ENCODE results near the gene CA10. TPM values are rescaled to one million over a fixed set of nuclear protein-coding genes. Genes with fewer than 3 reads are reported as not detected.

The CA10 gene
- polyA plus RNA-seq, 2 donors: 0.06 TPM; not detected in 1

DNA sequence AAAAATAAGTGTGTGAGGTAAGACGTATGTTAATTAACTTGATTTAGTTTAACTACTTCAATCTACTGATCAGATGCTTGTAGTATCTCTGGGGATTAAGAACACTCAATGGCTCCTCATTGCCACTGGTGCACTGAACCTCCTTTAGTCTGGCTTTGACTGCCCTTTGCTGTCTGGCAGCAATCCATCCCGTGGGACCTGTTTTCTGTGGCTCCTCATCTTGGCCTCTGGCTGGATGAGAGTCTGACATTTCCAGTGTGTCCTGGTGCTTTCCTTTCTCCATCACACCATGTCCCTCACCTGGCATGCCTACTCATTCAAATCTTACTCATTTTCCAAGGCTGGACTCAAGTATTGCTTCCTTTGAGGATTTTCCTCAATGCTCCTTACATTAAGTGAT is 212.2 kb downstream of the CA10 start:
- no peaks in the 10 kb centered on the region for H3K4me1 ChIP-seq (ENCODE audit: control insufficient read depth in 2 of 2, insufficient read depth in 2 of 2, low read length in 1 of 2)
- no peaks in the 10 kb centered on the region for H3K27me3 ChIP-seq (ENCODE audit: control insufficient read depth in 1 of 2, insufficient read depth in 2 of 2, low read length in 2 of 2)
- H3K9me3 ChIP-seq (ENCODE audit: control insufficient read depth in 2 of 2, insufficient read depth in 1 of 2, low read depth in 1 of 2, low read length in 1 of 2): no peaks in the 10 kb centered on the region
- 73 to 77% methylated on average over 2 of the region's 2 CpGs for WGBS, 2 donors
- H3K27ac ChIP-seq (ENCODE audit: low read depth in 2 of 2, low read length in 1 of 2): no peak overlapping the region
- H3K4me3 ChIP-seq (ENCODE audit: low read depth in 1 of 2, low read length in 2 of 2): no peak overlapping the region
- no peaks in the 10 kb centered on the region for H3K36me3 ChIP-seq (ENCODE audit: control insufficient read depth in 2 of 2, insufficient read depth in 2 of 2, low read length in 1 of 2)

- WGBS, 2 donors: 35 to 38% methylated on average over 3 of the region's 3 CpGs
- Histone ChIP-seq H3K36me3 (ENCODE audit: control insufficient read depth in 2 of 2, insufficient read depth in 2 of 2, low read length in 1 of 2) (no peaks in the 10 kb centered on the region), H3K4me1 (ENCODE audit: control insufficient read depth in 2 of 2, insufficient read depth in 2 of 2, low read length in 1 of 2) (no peaks in the 10 kb centered on the region), H3K4me3 (ENCODE audit: low read depth in 1 of 2, low read length in 2 of 2) (no peak overlapping the region), H3K9me3 (ENCODE audit: control insufficient read depth in 2 of 2, insufficient read depth in 1 of 2, low read depth in 1 of 2, low read length in 1 of 2) (no peaks in the 10 kb centered on the region), H3K27me3 (ENCODE audit: control insufficient read depth in 1 of 2, insufficient read depth in 2 of 2, low read length in 2 of 2) (no peaks in the 10 kb centered on the region), H3K27ac (ENCODE audit: low read depth in 2 of 2, low read length in 1 of 2) (no peak overlapping the region)
These were observed 217.2 kb downstream of the CA10 start for GRCh38 chr17:51941272-51941671.

DNA sequence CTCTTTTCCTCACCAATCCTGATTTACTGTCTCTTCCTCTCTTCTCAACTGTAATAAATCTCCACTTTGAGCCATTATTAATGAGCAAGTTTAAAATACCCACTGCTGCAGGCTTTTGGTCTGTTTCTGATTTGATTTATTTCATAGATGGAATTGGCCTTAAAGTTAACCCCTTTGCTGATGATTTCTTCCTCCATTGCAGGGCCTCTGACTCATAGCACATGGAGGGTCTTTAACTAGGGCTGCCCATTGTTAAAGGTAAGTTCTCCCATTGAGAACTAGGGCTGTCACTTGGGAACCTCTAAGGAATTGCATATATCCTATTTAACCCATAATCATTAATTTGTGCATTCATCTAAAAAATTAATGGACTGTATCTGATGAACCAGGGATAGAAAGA is 221.2 kb downstream of the CA10 start:
- Histone ChIP-seq H3K4me1 (ENCODE audit: control insufficient read depth in 2 of 2, insufficient read depth in 2 of 2, low read length in 1 of 2) (no peaks in the 10 kb centered on the region), H3K4me3 (ENCODE audit: low read depth in 1 of 2, low read length in 2 of 2) (no peak overlapping the region), H3K27me3 (ENCODE audit: control insufficient read depth in 1 of 2, insufficient read depth in 2 of 2, low read length in 2 of 2) (no peaks in the 10 kb centered on the region), H3K9me3 (ENCODE audit: control insufficient read depth in 2 of 2, insufficient read depth in 1 of 2, low read depth in 1 of 2, low read length in 1 of 2) (no peaks in the 10 kb centered on the region), H3K36me3 (ENCODE audit: control insufficient read depth in 2 of 2, insufficient read depth in 2 of 2, low read length in 1 of 2) (no peaks in the 10 kb centered on the region), H3K27ac (ENCODE audit: low read depth in 2 of 2, low read length in 1 of 2) (no peak overlapping the region)

DNA sequence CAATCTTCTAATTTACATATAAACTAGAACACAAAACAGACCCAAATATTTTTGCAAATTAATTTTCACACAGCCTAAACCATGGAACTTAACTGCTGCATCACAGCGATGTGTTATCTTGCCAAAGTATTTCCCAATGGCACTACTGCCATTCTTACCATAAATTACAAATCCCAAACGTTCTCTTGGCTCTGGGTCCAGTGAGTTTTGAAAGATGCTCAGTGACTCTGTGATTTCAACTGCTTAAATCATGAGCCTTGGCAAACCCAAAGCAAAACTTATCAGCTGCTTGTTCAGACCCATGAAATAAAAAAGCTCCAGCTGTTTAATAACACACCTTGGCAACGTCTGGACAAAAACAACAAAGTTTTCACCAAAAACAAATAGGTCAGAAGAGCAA is 223.0 kb downstream of the CA10 start:
- H3K9me3 ChIP-seq (ENCODE audit: control insufficient read depth in 2 of 2, insufficient read depth in 1 of 2, low read depth in 1 of 2, low read length in 1 of 2): no peaks in the 10 kb centered on the region
- no peaks in the 10 kb centered on the region for H3K36me3 ChIP-seq (ENCODE audit: control insufficient read depth in 2 of 2, insufficient read depth in 2 of 2, low read length in 1 of 2)
- H3K4me3 ChIP-seq (ENCODE audit: low read depth in 1 of 2, low read length in 2 of 2): no peak overlapping the region
- H3K27ac ChIP-seq (ENCODE audit: low read depth in 2 of 2, low read length in 1 of 2): no peak overlapping the region
- H3K4me1 ChIP-seq (ENCODE audit: control insufficient read depth in 2 of 2, insufficient read depth in 2 of 2, low read length in 1 of 2): no peaks in the 10 kb centered on the region
- no peaks in the 10 kb centered on the region for H3K27me3 ChIP-seq (ENCODE audit: control insufficient read depth in 1 of 2, insufficient read depth in 2 of 2, low read length in 2 of 2)
- 42 to 43% methylated on average over 3 of the region's 3 CpGs for WGBS, 2 donors

DNA sequence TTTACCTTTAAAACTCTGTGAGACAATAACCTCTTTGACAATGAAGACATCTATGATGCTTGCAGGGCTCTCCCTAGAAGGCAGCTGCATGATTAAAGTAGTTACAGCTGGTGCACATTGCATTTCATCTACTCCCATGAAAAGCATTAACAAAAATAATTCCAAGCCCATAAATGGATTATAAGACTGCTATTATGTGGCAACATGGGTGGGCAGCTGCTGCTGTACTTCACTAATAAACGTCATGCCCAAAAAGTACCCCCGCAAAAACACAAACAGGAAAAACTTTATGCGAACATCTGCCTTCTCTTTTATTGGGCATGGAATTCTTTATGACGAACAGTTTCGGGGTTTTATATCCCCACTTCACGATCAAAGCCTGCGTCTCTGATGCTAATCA is 224.9 kb downstream of the CA10 start:
- H3K36me3 ChIP-seq (ENCODE audit: control insufficient read depth in 2 of 2, insufficient read depth in 2 of 2, low read length in 1 of 2): no peaks in the 10 kb centered on the region
- H3K9me3 ChIP-seq (ENCODE audit: control insufficient read depth in 2 of 2, insufficient read depth in 1 of 2, low read depth in 1 of 2, low read length in 1 of 2): no peaks in the 10 kb centered on the region
- no peak overlapping the region for H3K27ac ChIP-seq (ENCODE audit: low read depth in 2 of 2, low read length in 1 of 2)
- 87 to 88% methylated on average over 7 of the region's 7 CpGs for WGBS, 2 donors
- no peak overlapping the region for H3K4me3 ChIP-seq (ENCODE audit: low read depth in 1 of 2, low read length in 2 of 2)
- H3K4me1 ChIP-seq (ENCODE audit: control insufficient read depth in 2 of 2, insufficient read depth in 2 of 2, low read length in 1 of 2): no peaks in the 10 kb centered on the region
- H3K27me3 ChIP-seq (ENCODE audit: control insufficient read depth in 1 of 2, insufficient read depth in 2 of 2, low read length in 2 of 2): no peaks in the 10 kb centered on the region

- no peak overlapping the region for H3K4me3 ChIP-seq (ENCODE audit: low read depth in 1 of 2, low read length in 2 of 2)
- no peaks in the 10 kb centered on the region for H3K27me3 ChIP-seq (ENCODE audit: control insufficient read depth in 1 of 2, insufficient read depth in 2 of 2, low read length in 2 of 2)
- no peaks in the 10 kb centered on the region for H3K9me3 ChIP-seq (ENCODE audit: control insufficient read depth in 2 of 2, insufficient read depth in 1 of 2, low read depth in 1 of 2, low read length in 1 of 2)
- 56 to 68% methylated on average over 4 of the region's 4 CpGs for WGBS, 2 donors
- H3K36me3 ChIP-seq (ENCODE audit: control insufficient read depth in 2 of 2, insufficient read depth in 2 of 2, low read length in 1 of 2): no peaks in the 10 kb centered on the region
- H3K4me1 ChIP-seq (ENCODE audit: control insufficient read depth in 2 of 2, insufficient read depth in 2 of 2, low read length in 1 of 2): no peaks in the 10 kb centered on the region
- H3K27ac ChIP-seq (ENCODE audit: low read depth in 2 of 2, low read length in 1 of 2): no peak overlapping the region
These were observed 232.1 kb downstream of the CA10 start for GRCh38 chr17:51926448-51926847.

- Histone ChIP-seq H3K27me3 (ENCODE audit: control insufficient read depth in 1 of 2, insufficient read depth in 2 of 2, low read length in 2 of 2) (no peaks in the 10 kb centered on the region), H3K36me3 (ENCODE audit: control insufficient read depth in 2 of 2, insufficient read depth in 2 of 2, low read length in 1 of 2) (no peaks in the 10 kb centered on the region), H3K9me3 (ENCODE audit: control insufficient read depth in 2 of 2, insufficient read depth in 1 of 2, low read depth in 1 of 2, low read length in 1 of 2) (no peaks in the 10 kb centered on the region), H3K4me1 (ENCODE audit: control insufficient read depth in 2 of 2, insufficient read depth in 2 of 2, low read length in 1 of 2) (no peaks in the 10 kb centered on the region), H3K4me3 (ENCODE audit: low read depth in 1 of 2, low read length in 2 of 2) (no peak overlapping the region), H3K27ac (ENCODE audit: low read depth in 2 of 2, low read length in 1 of 2) (no peak overlapping the region)
- WGBS, 2 donors: 39 to 41% methylated on average over 1 of the region's 1 CpG
These were observed 237.0 kb downstream of the CA10 start for GRCh38 chr17:51921500-51921899.

DNA sequence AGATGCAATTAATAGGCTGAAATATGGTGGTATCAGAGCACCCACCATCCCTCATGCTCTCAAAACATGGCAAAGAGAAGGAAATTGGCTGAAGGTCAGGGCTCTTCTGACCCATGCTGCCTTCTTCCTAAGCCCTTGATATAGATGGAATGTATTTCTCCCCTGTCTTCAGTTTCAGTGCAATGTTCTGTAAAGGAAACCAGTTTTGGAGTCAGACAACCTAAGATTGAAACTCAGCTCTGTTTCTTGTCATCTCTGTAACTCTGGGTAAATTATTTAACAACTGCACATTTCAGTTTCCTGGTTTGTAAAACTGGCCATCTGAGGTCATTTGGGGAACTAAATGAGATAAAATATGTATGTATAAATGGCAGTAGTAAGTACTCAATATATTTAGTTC is 243.9 kb downstream of the CA10 start:
- Histone ChIP-seq H3K27me3 (ENCODE audit: control insufficient read depth in 1 of 2, insufficient read depth in 2 of 2, low read length in 2 of 2) (peaks cover 0 to 2% of the 10 kb centered on the region in 2 donors), H3K9me3 (ENCODE audit: control insufficient read depth in 2 of 2, insufficient read depth in 1 of 2, low read depth in 1 of 2, low read length in 1 of 2) (no peaks in the 10 kb centered on the region), H3K4me3 (ENCODE audit: low read depth in 1 of 2, low read length in 2 of 2) (no peak overlapping the region), H3K4me1 (ENCODE audit: control insufficient read depth in 2 of 2, insufficient read depth in 2 of 2, low read length in 1 of 2) (no peaks in the 10 kb centered on the region), H3K27ac (ENCODE audit: low read depth in 2 of 2, low read length in 1 of 2) (no peak overlapping the region), H3K36me3 (ENCODE audit: control insufficient read depth in 2 of 2, insufficient read depth in 2 of 2, low read length in 1 of 2) (no peaks in the 10 kb centered on the region)

GRCh38 chr17:51913491-51914205 is 244.9 kb downstream of the CA10 start:
- H3K27me3 ChIP-seq (ENCODE audit: control insufficient read depth in 1 of 2, insufficient read depth in 2 of 2, low read length in 2 of 2): peaks cover 0 to 2% of the 10 kb centered on the region in 2 donors
- H3K27ac ChIP-seq (ENCODE audit: low read depth in 2 of 2, low read length in 1 of 2): no peak overlapping the region
- no peaks in the 10 kb centered on the region for H3K9me3 ChIP-seq (ENCODE audit: control insufficient read depth in 2 of 2, insufficient read depth in 1 of 2, low read depth in 1 of 2, low read length in 1 of 2)
- H3K4me1 ChIP-seq (ENCODE audit: control insufficient read depth in 2 of 2, insufficient read depth in 2 of 2, low read length in 1 of 2): no peaks in the 10 kb centered on the region
- no peaks in the 10 kb centered on the region for H3K36me3 ChIP-seq (ENCODE audit: control insufficient read depth in 2 of 2, insufficient read depth in 2 of 2, low read length in 1 of 2)
- WGBS, 2 donors: 57 to 64% methylated on average over 4 of the region's 4 CpGs
- H3K4me3 ChIP-seq (ENCODE audit: low read depth in 1 of 2, low read length in 2 of 2): no peak overlapping the region

DNA sequence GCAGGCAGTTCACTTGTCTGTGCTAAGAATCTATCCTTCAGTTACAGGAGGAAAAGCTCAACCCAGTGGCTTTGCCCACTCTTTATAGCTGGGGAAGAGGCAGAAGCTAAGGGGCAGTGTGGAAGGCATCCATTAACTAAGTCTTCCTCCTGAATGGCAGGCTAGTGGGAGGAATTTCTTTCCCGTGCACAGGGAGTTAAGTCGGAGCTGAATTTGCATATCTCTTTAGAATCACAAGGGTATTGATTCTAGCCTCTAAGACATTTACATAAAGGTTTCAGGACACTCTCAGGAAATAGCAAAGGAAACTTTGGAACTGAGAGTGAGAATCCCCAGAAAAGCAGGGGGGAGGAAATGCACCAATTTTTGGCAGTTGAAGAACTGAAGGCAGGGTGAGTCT is 245.6 kb downstream of the CA10 start:
- H3K27ac ChIP-seq (ENCODE audit: low read depth in 2 of 2, low read length in 1 of 2): no peak overlapping the region
- no peaks in the 10 kb centered on the region for H3K4me1 ChIP-seq (ENCODE audit: control insufficient read depth in 2 of 2, insufficient read depth in 2 of 2, low read length in 1 of 2)
- WGBS, 2 donors: 17 to 18% methylated on average over 2 of the region's 2 CpGs
- no peaks in the 10 kb centered on the region for H3K36me3 ChIP-seq (ENCODE audit: control insufficient read depth in 2 of 2, insufficient read depth in 2 of 2, low read length in 1 of 2)
- H3K9me3 ChIP-seq (ENCODE audit: control insufficient read depth in 2 of 2, insufficient read depth in 1 of 2, low read depth in 1 of 2, low read length in 1 of 2): no peaks in the 10 kb centered on the region
- H3K4me3 ChIP-seq (ENCODE audit: low read depth in 1 of 2, low read length in 2 of 2): no peak overlapping the region
- peaks cover 0 to 2% of the 10 kb centered on the region in 2 donors for H3K27me3 ChIP-seq (ENCODE audit: control insufficient read depth in 1 of 2, insufficient read depth in 2 of 2, low read length in 2 of 2)
